ENCODE results near the gene NPTX1.

DNA sequence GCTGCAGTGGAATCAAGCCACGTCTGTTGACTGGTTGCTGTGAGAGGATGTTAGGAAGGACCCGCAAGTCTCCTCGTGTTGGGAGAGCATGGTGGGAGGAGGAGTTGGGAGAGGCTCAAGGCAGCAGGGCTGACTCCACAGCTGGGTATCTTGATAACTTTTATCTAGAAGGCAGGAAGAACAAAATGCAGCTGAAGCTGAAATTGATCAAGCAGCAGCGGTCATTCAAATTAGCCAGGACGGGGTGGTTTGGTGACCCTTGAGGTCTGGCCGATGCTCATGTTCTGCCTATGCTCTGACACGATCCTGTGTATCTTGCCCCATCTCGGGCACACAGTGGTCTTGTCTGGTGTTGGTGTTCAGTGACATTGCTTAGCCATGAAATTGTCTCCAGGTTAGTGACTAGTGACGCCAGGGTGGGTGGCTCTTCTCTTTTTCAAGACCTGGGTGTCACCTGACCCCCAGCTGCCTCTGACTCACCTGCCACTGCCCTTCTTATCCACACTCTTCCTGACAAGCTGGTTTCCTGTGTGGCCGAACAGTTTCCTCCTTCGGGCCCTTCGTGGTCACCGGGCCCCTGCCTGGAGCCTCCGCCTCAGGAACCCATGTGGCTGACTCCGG, 19.1 kb downstream of the NPTX1 start:
- TF ChIP-seq, protein P1, sequence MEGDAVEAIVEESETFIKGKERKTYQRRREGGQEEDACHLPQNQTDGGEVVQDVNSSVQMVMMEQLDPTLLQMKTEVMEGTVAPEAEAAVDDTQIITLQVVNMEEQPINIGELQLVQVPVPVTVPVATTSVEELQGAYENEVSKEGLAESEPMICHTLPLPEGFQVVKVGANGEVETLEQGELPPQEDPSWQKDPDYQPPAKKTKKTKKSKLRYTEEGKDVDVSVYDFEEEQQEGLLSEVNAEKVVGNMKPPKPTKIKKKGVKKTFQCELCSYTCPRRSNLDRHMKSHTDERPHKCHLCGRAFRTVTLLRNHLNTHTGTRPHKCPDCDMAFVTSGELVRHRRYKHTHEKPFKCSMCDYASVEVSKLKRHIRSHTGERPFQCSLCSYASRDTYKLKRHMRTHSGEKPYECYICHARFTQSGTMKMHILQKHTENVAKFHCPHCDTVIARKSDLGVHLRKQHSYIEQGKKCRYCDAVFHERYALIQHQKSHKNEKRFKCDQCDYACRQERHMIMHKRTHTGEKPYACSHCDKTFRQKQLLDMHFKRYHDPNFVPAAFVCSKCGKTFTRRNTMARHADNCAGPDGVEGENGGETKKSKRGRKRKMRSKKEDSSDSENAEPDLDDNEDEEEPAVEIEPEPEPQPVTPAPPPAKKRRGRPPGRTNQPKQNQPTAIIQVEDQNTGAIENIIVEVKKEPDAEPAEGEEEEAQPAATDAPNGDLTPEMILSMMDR (IDR thresholded peaks at IDR 0.05; ENCODE audit: insufficient read depth, low read length, poor library complexity, severe bottlenecking): no peak
- TF ChIP-seq EZH2phosphoT487 (conservative IDR thresholded peaks at IDR 0.05; ENCODE audit: low read length): no peak
